ENCODE measurements around the gene FBXO40.

- TF ChIP-seq POLR2AphosphoS5 (IDR thresholded peaks at IDR 0.05; ENCODE audit: low read depth) (no peak), NANOG (IDR thresholded peaks at IDR 0.05; ENCODE audit: borderline replicate concordance) (no peak), CTCF (conservative IDR thresholded peaks at IDR 0.05; ENCODE audit: low read depth in 2 of 2) (no peak), EZH2phosphoT487 (IDR thresholded peaks at IDR 0.05; ENCODE audit: unreplicated experiment) (no peak)
Measured at GRCh38 chr3:121642601-121643314, 49.6 kb downstream of the FBXO40 start.

Data from GM23338 (cell line).